ENCODE data around the gene MYO7B. TPM values are rescaled to one million over a fixed set of nuclear protein-coding genes. Genes with fewer than 3 reads are reported as not detected.

MYO7B gene
- total RNA-seq, 4 donors from 2014 or later: 0.21 to 0.48 (median 0.28) TPM

DNA sequence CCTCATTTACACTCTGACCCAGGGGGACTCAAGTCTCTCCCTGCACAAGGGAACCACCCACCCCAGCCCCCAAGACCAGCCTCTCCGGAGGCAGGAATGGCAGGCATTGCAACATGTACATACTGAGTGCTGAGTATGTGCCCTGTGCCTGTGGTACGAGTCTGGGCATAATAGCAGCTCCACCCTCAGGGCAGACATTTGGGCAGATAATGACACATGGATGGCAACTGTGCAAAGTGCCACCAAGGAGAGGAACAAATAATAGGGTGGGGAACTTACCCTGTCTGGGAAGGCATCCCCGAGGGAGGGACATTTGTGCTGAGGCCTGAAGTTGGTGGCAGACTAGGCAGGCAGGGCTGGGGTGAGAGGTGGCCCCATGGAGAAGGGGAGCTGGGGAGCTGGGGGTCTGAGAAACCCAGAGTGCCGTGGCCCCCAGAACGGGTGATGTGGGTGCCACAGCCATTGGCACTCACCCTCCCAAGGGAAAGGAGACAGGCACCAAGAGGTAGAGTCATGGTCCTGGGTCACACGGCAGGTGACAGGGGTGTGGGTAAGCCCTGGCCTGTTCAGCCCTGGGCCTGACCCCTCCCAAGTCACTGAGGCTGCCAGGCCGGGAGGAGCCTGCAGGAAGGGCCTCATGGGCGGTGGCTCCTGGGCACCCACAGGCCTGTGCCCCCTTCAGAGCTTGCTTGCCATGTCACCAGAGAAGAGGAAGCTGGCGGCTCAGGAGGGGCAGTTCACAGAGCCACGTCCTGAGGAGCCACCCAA is 94.8 kb downstream of the MYO7B start:
- intact Hi-C loops (cut with DNase I; ENCODE audit: low total_unique reads): no loop called here
- Histone ChIP-seq H3K27ac (no peak overlapping the region), H3K9me3 (no peaks in the 10 kb centered on the region), H3K36me3 (no peaks in the 10 kb centered on the region), H3K4me1 (no peaks in the 10 kb centered on the region), H3K4me3 (no peak overlapping the region), H3K27me3 (no peaks in the 10 kb centered on the region)
- no peak for TF ChIP-seq POLR2A (IDR thresholded peaks at IDR 0.05)
- TF ChIP-seq, protein P1, sequence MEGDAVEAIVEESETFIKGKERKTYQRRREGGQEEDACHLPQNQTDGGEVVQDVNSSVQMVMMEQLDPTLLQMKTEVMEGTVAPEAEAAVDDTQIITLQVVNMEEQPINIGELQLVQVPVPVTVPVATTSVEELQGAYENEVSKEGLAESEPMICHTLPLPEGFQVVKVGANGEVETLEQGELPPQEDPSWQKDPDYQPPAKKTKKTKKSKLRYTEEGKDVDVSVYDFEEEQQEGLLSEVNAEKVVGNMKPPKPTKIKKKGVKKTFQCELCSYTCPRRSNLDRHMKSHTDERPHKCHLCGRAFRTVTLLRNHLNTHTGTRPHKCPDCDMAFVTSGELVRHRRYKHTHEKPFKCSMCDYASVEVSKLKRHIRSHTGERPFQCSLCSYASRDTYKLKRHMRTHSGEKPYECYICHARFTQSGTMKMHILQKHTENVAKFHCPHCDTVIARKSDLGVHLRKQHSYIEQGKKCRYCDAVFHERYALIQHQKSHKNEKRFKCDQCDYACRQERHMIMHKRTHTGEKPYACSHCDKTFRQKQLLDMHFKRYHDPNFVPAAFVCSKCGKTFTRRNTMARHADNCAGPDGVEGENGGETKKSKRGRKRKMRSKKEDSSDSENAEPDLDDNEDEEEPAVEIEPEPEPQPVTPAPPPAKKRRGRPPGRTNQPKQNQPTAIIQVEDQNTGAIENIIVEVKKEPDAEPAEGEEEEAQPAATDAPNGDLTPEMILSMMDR (IDR thresholded peaks at IDR 0.05): no peak
- DNase-seq: peak in 1 of 2 donors; percentile 28

DNA sequence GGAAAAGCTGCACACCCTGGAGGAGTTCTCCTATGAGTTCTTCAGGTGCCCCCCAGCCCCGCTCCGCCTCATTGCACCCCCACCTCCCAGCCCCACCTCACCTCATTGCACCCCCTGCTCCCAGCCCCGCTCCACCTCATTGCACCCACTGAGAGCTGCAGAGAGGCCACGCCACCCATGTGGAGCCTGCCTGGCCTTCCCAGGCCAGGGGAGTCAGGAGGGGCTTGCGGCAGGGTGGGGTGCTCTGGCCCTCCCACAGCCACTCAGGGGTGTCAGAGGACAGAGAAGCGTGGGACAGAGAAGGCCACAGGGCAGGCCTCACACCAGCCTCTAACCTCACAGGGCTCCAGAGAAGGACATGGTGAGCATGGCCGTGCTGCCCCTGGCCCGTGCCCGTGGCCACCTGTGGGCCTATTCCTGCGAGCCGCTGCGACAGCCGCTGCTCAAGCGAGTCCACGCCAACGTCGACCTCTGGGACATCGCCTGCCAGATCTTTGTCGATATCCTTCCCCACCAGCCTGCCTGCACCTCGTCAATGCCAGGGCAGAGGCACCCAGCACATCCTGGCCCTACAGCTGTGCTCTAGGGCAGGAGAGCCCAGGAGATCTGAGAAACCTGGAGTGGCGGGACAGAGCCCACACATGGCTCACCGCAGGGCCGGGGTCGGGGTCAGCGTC is 95.5 kb downstream of the MYO7B start:
- TF ChIP-seq POLR2A (IDR thresholded peaks at IDR 0.05): no peak
- TF ChIP-seq, protein P1 (IDR thresholded peaks at IDR 0.05): no peak
- no peaks in the 10 kb centered on the region for H3K4me1 ChIP-seq

DNA sequence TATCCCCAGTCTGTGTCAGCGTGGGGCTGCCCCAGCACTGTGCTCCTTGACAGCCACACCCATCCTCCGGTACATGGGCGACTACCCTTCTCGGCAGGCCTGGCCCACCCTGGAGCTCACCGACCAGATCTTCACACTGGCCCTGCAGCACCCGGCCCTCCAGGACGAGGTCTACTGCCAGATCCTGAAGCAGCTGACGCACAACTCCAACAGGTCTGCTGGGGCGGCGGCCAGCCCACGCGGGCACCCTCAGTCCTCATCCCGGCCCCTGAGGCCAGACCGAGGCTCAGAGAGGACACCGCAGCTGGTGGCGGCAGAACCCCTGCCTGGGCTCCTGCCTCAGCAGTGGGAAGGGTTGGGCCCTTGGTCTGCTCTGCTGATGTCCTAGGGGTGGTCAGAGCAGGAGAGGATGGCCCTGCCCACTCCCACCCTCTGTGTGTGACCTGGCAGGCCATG is 96.1 kb downstream of the MYO7B start:
- H3K9me3 ChIP-seq: no peaks in the 10 kb centered on the region
- H3K27ac ChIP-seq: no peak overlapping the region
- TF ChIP-seq POLR2A (IDR thresholded peaks at IDR 0.05): no peak
- TF ChIP-seq, protein P1 (IDR thresholded peaks at IDR 0.05): no peak
- H3K4me3 ChIP-seq: no peak overlapping the region
- H3K36me3 ChIP-seq: no peaks in the 10 kb centered on the region
- no peaks in the 10 kb centered on the region for H3K27me3 ChIP-seq
- H3K4me1 ChIP-seq: no peaks in the 10 kb centered on the region
- intact Hi-C loops (cut with DNase I; ENCODE audit: low total_unique reads): no loop called here
- DNase-seq: peak in 1 of 2 donors; percentile 29

More for the DNA sequence above, 95.5 kb downstream of the MYO7B start:
- intact Hi-C loops (cut with DNase I; ENCODE audit: low total_unique reads): no loop called here
- Histone ChIP-seq H3K4me3 (no peak overlapping the region), H3K27me3 (no peaks in the 10 kb centered on the region), H3K9me3 (no peaks in the 10 kb centered on the region), H3K36me3 (no peaks in the 10 kb centered on the region), H3K27ac (no peak overlapping the region)
- no peak for DNase-seq

DNA sequence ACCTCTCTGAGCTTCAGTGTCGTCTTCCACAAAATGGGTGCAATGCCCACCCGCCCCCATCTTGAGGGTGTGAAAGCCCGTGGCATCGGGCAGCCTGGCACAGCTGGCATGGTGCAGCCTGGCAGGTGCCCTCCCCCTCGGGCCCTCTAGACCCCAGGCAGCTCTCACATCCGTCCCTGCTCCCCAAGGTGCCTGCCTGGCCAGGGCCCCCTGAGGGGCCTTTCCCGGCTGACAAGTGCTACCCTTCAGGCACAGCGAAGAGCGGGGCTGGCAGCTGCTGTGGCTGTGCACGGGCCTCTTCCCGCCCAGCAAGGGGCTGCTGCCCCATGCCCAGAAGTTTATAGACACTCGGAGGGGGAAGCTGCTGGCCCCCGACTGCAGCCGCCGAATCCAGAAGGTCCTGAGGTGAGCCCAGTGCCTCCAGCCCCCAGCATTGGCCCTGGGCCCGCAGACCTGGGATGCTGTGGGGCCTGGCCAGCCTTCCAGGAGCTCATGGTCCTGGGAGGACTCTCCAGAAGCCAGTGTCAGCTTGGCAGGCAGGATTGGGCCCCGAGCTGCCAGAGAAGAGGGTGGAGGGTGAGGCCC is 96.6 kb downstream of the MYO7B start:
- TF ChIP-seq POLR2A (IDR thresholded peaks at IDR 0.05): no peak
- TF ChIP-seq, protein P1 (IDR thresholded peaks at IDR 0.05): no peak
- no peaks in the 10 kb centered on the region for H3K27me3 ChIP-seq
- no peaks in the 10 kb centered on the region for H3K36me3 ChIP-seq
- intact Hi-C loops (cut with DNase I; ENCODE audit: low total_unique reads): no loop called here
- no peak overlapping the region for H3K27ac ChIP-seq
- peaks cover under 1 to 1% of the 10 kb centered on the region in 2 donors for H3K4me1 ChIP-seq
- no peak for DNase-seq
- H3K9me3 ChIP-seq: no peaks in the 10 kb centered on the region
- no peak overlapping the region for H3K4me3 ChIP-seq

All from uterus (tissue), 4 donors.